ENCODE results near the gene BRINP3.

The BRINP3 gene

DNA sequence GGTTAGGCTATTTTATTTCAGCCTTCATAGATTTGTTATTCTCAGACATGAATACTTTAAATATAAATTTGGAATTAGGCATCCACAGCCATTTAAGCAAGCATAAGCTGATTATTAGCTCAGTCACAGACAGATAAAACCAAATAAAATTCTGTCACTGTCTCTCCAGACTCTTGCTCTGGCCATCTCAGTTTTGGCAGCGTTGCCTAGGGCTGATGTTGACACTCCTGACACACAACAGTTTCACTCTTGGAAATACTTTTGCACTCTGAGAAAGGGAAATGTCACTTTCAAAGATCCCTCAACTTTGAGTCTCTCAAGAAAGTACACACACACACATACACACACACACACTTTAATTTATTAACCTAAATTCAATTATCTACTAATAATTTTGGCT, 372.7 kb downstream of the BRINP3 start:
- no peak for DNase-seq (ENCODE audit: low read depth in 3 of 3)

DNA sequence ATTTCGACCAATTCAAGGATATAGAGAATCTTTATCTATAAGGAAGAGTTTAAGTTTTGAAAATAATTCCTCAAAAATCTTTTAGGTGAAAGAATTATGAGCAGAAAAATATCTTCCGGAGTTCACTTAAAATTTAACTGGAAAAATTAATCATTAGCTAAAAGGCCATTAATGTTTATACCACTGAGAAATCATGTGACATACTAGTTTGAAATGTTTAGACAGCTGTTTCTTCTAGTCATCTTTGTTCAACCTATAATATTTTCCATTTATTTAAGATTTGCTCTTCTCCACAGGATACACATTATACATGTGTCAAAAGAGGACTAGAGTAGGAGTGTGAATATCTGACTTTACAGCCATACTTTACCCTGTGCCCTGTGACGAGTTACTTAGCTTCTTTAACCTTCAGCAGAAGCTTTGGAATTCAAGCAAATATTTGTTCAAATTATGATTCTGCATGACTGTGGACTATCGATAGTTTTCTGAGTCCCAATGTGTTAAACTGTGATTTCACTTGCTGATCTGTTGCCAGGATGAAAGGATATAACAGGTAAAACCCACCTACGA, 374.8 kb downstream of the BRINP3 start:
- DNase-seq (ENCODE audit: low read depth in 3 of 3), result no peak

- no peak for DNase-seq (ENCODE audit: low read depth in 3 of 3)
These were observed 375.9 kb downstream of the BRINP3 start for GRCh38 chr1:190101756-190102155.

DNA sequence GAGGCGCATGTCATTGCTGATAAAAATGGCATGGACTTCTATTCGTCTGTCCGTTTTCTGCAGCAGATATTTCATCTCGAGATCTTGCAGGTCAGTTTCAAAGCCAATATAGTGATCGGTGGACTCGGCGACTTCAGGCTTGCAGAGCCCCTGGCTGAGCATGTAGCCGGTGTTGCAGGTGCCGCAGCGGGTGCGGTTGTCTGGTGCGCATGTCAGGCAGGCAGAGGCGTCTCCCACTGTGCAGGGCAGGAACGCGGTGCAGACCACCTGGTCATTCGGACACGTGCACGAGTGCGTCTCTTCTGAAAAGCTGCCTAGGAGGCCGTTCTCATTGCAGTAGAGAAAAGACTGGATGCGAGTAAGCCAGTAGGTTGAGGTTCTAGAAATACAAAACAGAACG, 378.9 kb downstream of the BRINP3 start:
- no peak for DNase-seq (ENCODE audit: low read depth in 3 of 3)

GRCh38 chr1:190098107-190098506, 379.6 kb downstream of the BRINP3 start:
- no peak for DNase-seq (ENCODE audit: low read depth in 3 of 3)

DNA sequence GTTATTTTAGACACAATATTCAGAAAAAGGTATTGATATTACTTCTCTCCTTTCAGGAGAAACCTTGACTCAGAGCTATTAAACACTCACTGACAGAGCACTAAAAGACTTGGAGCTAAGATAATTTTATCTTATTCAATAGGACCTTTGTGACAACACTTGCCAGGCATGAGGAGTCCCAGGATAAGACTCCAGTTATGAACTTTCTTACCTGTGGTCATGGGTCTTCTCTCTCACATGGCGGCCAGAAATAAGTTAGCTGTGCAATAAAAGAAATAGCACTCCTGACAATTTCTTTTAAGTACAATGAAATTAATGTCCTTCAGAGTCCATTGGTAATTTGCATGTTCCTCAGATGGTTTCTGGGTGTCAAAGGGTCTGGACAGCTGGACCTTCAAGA, 382.1 kb downstream of the BRINP3 start:
- DNase-seq (ENCODE audit: low read depth in 3 of 3), result no peak

DNA sequence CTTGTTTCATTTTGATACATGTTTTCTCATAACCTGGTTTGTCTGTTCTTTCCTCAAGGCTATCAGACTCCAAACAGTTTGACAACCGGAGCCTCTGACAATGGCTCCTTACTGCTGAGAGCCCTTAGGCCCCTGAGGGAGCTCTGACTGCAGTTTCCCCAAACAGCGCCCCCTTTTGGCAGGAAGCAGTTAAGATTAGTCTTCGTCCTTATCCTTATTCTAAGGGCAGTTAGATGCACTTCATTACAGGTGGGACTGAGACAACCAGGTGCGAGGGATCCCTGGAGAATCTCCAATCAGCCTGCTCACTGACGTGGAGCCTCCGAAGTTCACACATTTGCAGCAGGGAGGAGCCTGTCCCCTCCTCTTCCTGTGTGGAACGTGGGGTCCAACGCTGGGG, 393.1 kb downstream of the BRINP3 start:
- no peak for DNase-seq (ENCODE audit: low read depth in 3 of 3)

- no peak for DNase-seq (ENCODE audit: low read depth in 3 of 3)
These were observed 409.4 kb downstream of the BRINP3 start for GRCh38 chr1:190068304-190068703.

GRCh38 chr1:190067592-190067991, 410.1 kb downstream of the BRINP3 start:
- DNase-seq (ENCODE audit: low read depth in 3 of 3), result no peak

- no peak for DNase-seq (ENCODE audit: low read depth in 3 of 3)
These were observed 411.7 kb downstream of the BRINP3 start for GRCh38 chr1:190066011-190066410.

DNA sequence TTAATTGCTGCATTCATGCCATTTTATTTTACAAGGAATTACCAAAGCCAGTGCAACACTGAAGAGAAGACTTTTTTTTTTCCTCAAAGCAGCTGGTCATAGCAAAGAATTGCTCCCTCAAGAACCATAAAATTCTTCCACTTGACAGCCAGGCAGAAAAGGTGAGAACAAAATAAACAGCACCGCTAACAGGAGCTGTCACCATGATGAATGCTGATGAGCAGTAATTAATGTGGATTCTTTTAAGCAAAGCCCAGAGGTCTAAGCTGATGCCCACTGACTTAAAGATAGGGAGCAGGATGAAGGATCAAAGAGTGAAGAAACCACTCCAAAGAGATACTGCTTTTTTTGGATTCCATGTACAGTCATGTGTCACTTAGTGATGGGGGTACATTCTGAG, 428.4 kb downstream of the BRINP3 start:
- no peak for DNase-seq (ENCODE audit: low read depth in 3 of 3)
